GM03348 (cell line): ENCODE measurements around the gene HOXC11.

Experiments
- DNase-seq: peaks from one replicate; pipeline ENCODE4 v3.0.0; 2012; ENCODE audit warnings: low spot score

Gene HOXC11

GRCh38 chr12:53985994-53986685 is 13.2 kb downstream of the HOXC11 start:
- DNase-seq, result no peak

GRCh38 chr12:53986686-53987483 is 14.0 kb downstream of the HOXC11 start:
- no peak for DNase-seq

GRCh38 chr12:53987787-53988230 is 14.9 kb downstream of the HOXC11 start:
- DNase-seq, result no peak

- no peak for DNase-seq
Measured at GRCh38 chr12:53988541-53989226, 15.8 kb downstream of the HOXC11 start.

- DNase-seq, result no peak
Measured at GRCh38 chr12:53989227-53990113, 16.5 kb downstream of the HOXC11 start.

- DNase-seq, result no peak
Measured at GRCh38 chr12:53990311-53991076, 17.6 kb downstream of the HOXC11 start.

- DNase-seq, result peak; percentile 79
Measured at GRCh38 chr12:53991077-53991460, 18.1 kb downstream of the HOXC11 start.

GRCh38 chr12:53992377-53992889 is 19.5 kb downstream of the HOXC11 start:
- no peak for DNase-seq

GRCh38 chr12:53993162-53994008 is 20.5 kb downstream of the HOXC11 start:
- DNase-seq, result no peak

- DNase-seq, result no peak
Measured at GRCh38 chr12:53994009-53994263, 21.0 kb downstream of the HOXC11 start.

GRCh38 chr12:53994264-53995001 is 21.5 kb downstream of the HOXC11 start:
- DNase-seq, result no peak

- no peak for DNase-seq
Measured at GRCh38 chr12:53995002-53995377, 22.1 kb downstream of the HOXC11 start.

- peak; percentile 81 for DNase-seq
Measured at GRCh38 chr12:53995378-53996239, 22.7 kb downstream of the HOXC11 start.

- DNase-seq, result no peak
Measured at GRCh38 chr12:53996240-53997203, 23.6 kb downstream of the HOXC11 start.

GRCh38 chr12:53997204-53998109 is 24.5 kb downstream of the HOXC11 start:
- no peak for DNase-seq
